ENCODE data around the gene MRFAP1. TPM values are rescaled to one million over a fixed set of nuclear protein-coding genes. Genes with fewer than 3 reads are reported as not detected.

Gene MRFAP1
- total and polyA plus RNA-seq, 10 of the 15 experiments (the other 5 are each of a cell fraction or from before 2014, with no cell fraction given): 18.7 to 105 (median 80.8) TPM

- TF ChIP-seq STAT3 (IDR thresholded peaks at IDR 0.05; ENCODE audit: low read depth, low read length) (no peak), NFYB (IDR thresholded peaks at IDR 0.05; ENCODE audit: insufficient read depth, low read depth, low read length) (no peak), STAT1 (conservative IDR thresholded peaks at IDR 0.05) (no peak), ASH2L (IDR thresholded peaks at IDR 0.05; ENCODE audit: borderline replicate concordance, low read depth) (no peak), SREBF2 (IDR thresholded peaks at IDR 0.05; ENCODE audit: low read length) (no peak), CBX5 (IDR thresholded peaks at IDR 0.05; ENCODE audit: low read depth) (no peak), SMAD1 (IDR thresholded peaks at IDR 0.05; ENCODE audit: low read depth, partially characterized antibody) (no peak), FOXM1 (IDR thresholded peaks at IDR 0.05; ENCODE audit: low read depth, low read length) (no peak), ZNF24 (IDR thresholded peaks at IDR 0.05) (no peak), ESRRA (IDR thresholded peaks at IDR 0.05; ENCODE audit: low read length) (no peak), FOS (IDR thresholded peaks at IDR 0.05; ENCODE audit: borderline replicate concordance, extremely low read depth, insufficient read length) (no peak), LARP7 (IDR thresholded peaks at IDR 0.05) (no peak), GATAD2B (conservative IDR thresholded peaks at IDR 0.05; ENCODE audit: low read depth) (no peak), CHD4 (IDR thresholded peaks at IDR 0.05) (no peak), ZNF622 (IDR thresholded peaks at IDR 0.05) (no peak), KLF5 (IDR thresholded peaks at IDR 0.05; ENCODE audit: partially characterized antibody) (no peak), HDAC2 (IDR thresholded peaks at IDR 0.05) (no peak), NKRF (conservative IDR thresholded peaks at IDR 0.05) (no peak)
- TF ChIP-seq, protein P1, sequence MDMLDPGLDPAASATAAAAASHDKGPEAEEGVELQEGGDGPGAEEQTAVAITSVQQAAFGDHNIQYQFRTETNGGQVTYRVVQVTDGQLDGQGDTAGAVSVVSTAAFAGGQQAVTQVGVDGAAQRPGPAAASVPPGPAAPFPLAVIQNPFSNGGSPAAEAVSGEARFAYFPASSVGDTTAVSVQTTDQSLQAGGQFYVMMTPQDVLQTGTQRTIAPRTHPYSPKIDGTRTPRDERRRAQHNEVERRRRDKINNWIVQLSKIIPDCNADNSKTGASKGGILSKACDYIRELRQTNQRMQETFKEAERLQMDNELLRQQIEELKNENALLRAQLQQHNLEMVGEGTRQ (IDR thresholded peaks at IDR 0.05; ENCODE audit: borderline replicate concordance, low read depth, low read length): no peak
- TF ChIP-seq, protein P2, sequence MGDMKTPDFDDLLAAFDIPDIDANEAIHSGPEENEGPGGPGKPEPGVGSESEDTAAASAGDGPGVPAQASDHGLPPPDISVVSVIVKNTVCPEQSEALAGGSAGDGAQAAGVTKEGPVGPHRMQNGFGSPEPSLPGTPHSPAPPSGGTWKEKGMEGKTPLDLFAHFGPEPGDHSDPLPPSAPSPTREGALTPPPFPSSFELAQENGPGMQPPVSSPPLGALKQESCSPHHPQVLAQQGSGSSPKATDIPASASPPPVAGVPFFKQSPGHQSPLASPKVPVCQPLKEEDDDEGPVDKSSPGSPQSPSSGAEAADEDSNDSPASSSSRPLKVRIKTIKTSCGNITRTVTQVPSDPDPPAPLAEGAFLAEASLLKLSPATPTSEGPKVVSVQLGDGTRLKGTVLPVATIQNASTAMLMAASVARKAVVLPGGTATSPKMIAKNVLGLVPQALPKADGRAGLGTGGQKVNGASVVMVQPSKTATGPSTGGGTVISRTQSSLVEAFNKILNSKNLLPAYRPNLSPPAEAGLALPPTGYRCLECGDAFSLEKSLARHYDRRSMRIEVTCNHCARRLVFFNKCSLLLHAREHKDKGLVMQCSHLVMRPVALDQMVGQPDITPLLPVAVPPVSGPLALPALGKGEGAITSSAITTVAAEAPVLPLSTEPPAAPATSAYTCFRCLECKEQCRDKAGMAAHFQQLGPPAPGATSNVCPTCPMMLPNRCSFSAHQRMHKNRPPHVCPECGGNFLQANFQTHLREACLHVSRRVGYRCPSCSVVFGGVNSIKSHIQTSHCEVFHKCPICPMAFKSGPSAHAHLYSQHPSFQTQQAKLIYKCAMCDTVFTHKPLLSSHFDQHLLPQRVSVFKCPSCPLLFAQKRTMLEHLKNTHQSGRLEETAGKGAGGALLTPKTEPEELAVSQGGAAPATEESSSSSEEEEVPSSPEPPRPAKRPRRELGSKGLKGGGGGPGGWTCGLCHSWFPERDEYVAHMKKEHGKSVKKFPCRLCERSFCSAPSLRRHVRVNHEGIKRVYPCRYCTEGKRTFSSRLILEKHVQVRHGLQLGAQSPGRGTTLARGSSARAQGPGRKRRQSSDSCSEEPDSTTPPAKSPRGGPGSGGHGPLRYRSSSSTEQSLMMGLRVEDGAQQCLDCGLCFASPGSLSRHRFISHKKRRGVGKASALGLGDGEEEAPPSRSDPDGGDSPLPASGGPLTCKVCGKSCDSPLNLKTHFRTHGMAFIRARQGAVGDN (IDR thresholded peaks at IDR 0.05): no peak
- TF ChIP-seq, protein P3, sequence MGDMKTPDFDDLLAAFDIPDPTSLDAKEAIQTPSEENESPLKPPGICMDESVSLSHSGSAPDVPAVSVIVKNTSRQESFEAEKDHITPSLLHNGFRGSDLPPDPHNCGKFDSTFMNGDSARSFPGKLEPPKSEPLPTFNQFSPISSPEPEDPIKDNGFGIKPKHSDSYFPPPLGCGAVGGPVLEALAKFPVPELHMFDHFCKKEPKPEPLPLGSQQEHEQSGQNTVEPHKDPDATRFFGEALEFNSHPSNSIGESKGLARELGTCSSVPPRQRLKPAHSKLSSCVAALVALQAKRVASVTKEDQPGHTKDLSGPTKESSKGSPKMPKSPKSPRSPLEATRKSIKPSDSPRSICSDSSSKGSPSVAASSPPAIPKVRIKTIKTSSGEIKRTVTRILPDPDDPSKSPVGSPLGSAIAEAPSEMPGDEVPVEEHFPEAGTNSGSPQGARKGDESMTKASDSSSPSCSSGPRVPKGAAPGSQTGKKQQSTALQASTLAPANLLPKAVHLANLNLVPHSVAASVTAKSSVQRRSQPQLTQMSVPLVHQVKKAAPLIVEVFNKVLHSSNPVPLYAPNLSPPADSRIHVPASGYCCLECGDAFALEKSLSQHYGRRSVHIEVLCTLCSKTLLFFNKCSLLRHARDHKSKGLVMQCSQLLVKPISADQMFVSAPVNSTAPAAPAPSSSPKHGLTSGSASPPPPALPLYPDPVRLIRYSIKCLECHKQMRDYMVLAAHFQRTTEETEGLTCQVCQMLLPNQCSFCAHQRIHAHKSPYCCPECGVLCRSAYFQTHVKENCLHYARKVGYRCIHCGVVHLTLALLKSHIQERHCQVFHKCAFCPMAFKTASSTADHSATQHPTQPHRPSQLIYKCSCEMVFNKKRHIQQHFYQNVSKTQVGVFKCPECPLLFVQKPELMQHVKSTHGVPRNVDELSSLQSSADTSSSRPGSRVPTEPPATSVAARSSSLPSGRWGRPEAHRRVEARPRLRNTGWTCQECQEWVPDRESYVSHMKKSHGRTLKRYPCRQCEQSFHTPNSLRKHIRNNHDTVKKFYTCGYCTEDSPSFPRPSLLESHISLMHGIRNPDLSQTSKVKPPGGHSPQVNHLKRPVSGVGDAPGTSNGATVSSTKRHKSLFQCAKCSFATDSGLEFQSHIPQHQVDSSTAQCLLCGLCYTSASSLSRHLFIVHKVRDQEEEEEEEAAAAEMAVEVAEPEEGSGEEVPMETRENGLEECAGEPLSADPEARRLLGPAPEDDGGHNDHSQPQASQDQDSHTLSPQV (IDR thresholded peaks at IDR 0.05): no peak
These were observed 34.1 kb downstream of the MRFAP1 start (continued) for GRCh38 chr4:6674500-6675149.

Measured in GM12878 (cell line).